Measurements from ENCODE around the gene ANXA2. TPM values are rescaled to one million over a fixed set of nuclear protein-coding genes. Genes with fewer than 3 reads are reported as not detected.

Gene ANXA2
- total and polyA plus RNA-seq, 2 experiments from 2014 or later: 202 to 225 TPM

DNA sequence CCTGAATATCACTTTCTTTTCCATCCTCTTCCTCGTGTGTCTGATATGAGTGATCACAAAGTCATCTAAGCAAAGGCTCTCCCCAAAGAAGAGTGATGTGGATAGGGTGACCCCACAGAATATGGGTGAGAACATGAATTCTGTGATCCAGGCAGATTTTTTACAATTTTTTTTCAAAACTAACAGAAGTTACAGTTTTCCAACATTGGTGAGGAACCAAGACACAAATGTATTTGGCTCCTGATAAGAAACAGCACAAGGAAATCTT lies 27.0 kb downstream of the ANXA2 start:
- Histone ChIP-seq H3K4me3 (no peak overlapping the region), H3K4me2 (no peak overlapping the region), H2AFZ (no peak overlapping the region), H3K27me3 (ENCODE audit: insufficient read depth) (no peaks in the 10 kb centered on the region; the same call in 1 of the 2 replicates), H3K27ac (ENCODE audit: low read depth) (no peak overlapping the region), H3F3A (replicated peaks; ENCODE audit: low read depth) (no peaks in the 10 kb centered on the region), H3K9me2 (ENCODE audit: insufficient read depth) (no peaks in the 10 kb centered on the region), H3K36me3 (ENCODE audit: insufficient read depth) (no peaks in the 10 kb centered on the region), H3K79me2 (replicated peaks; ENCODE audit: insufficient read depth) (0 out of 2 replicates have a peak, but pooled peaks cover 4% of the 10 kb centered on the region), H4K20me1 (replicated peaks; ENCODE audit: insufficient read depth) (peaks cover 4% of the 10 kb centered on the region), H3K4me1 (ENCODE audit: insufficient read depth) (peaks cover 14% of the 10 kb centered on the region)
- Mint-ChIP-seq H3K27ac (no peak overlapping the region), H3K4me3 (no peak overlapping the region), H3K9me3 (peaks cover 6% of the 10 kb centered on the region; the same call in 2 of the 3 replicates), H3K36me3 (ENCODE audit: low read depth) (peaks cover 5% of the 10 kb centered on the region; the same call in 2 of the 3 replicates), H3K27me3 (ENCODE audit: insufficient read depth, low read depth, poor library complexity) (peaks cover 4% of the 10 kb centered on the region), H3K4me1 (peaks cover 21% of the 10 kb centered on the region)
- ATAC-seq (no peak), DNase-seq (ENCODE audit: low spot score) (no peak)
- TF ChIP-seq, protein P1, sequence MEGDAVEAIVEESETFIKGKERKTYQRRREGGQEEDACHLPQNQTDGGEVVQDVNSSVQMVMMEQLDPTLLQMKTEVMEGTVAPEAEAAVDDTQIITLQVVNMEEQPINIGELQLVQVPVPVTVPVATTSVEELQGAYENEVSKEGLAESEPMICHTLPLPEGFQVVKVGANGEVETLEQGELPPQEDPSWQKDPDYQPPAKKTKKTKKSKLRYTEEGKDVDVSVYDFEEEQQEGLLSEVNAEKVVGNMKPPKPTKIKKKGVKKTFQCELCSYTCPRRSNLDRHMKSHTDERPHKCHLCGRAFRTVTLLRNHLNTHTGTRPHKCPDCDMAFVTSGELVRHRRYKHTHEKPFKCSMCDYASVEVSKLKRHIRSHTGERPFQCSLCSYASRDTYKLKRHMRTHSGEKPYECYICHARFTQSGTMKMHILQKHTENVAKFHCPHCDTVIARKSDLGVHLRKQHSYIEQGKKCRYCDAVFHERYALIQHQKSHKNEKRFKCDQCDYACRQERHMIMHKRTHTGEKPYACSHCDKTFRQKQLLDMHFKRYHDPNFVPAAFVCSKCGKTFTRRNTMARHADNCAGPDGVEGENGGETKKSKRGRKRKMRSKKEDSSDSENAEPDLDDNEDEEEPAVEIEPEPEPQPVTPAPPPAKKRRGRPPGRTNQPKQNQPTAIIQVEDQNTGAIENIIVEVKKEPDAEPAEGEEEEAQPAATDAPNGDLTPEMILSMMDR (conservative IDR thresholded peaks at IDR 0.05; ENCODE audit: low read depth in 2 of 2): no peak
- no peak for TF ChIP-seq CREB1 (CRISPR knock-in tag; IDR thresholded peaks at IDR 0.05; ENCODE audit: low read depth)
- TF ChIP-seq EZH2phosphoT487 (IDR thresholded peaks at IDR 0.05; ENCODE audit: unreplicated experiment): no peak

DNA sequence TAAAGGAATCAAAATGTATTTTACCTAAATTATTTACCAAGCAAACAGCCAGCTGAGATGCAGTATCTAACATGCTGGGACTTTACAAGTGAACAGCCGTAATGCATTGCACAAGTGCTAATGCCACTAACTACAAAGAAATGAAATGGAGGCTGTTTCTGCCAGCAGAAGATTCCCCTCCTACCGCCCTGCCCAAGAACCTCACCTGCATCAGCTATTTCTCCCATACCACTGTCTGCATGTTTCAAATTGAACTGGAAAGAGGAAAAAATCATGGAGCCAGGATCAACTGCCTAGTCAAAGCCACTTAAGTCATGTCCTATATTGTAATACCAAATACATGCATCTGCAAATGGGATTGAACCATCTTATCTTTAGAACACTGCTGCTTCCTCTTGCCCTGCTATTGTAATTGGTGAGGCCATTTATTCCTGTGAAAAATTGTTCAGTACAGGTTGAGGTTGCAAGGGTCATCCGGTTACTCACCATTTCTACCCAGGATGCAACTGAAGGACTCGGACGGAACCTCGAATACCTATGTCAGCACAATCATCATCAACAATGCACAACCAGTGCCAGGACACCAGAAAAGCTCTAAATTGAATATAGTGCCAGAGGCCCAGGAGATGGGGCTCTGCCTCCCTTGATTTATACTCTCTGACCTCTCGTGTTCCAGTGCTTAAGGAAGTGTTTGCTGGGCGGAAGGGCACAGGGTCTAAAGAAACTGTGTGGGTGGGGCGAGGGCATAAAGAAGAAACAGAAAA lies 27.5 kb downstream of the ANXA2 start:
- Histone ChIP-seq H3K79me2 (replicated peaks; ENCODE audit: insufficient read depth) (0 out of 2 replicates have a peak, but pooled peaks cover 4% of the 10 kb centered on the region), H3K36me3 (ENCODE audit: insufficient read depth) (no peaks in the 10 kb centered on the region), H2AFZ (no peak overlapping the region), H3K9me2 (ENCODE audit: insufficient read depth) (no peaks in the 10 kb centered on the region), H4K20me1 (replicated peaks; ENCODE audit: insufficient read depth) (peaks cover 4% of the 10 kb centered on the region), H3F3A (replicated peaks; ENCODE audit: low read depth) (no peaks in the 10 kb centered on the region), H3K27ac (ENCODE audit: low read depth) (no peak overlapping the region), H3K27me3 (ENCODE audit: insufficient read depth) (no peaks in the 10 kb centered on the region; the same call in 1 of the 2 replicates), H3K4me1 (ENCODE audit: insufficient read depth) (peaks cover 9% of the 10 kb centered on the region), H3K4me2 (no peak overlapping the region), H3K4me3 (no peak overlapping the region)
- H3K9me3 Mint-ChIP-seq: peaks cover 10% of the 10 kb centered on the region
- ATAC-seq (no peak), DNase-seq (ENCODE audit: low spot score) (no peak)
- peaks cover 16% of the 10 kb centered on the region; the same call in 2 of the 3 replicates for H3K4me1 Mint-ChIP-seq
- peaks cover 9% of the 10 kb centered on the region for H3K36me3 Mint-ChIP-seq (ENCODE audit: low read depth)
- H3K4me3 Mint-ChIP-seq: no peak overlapping the region
- H3K27me3 Mint-ChIP-seq (ENCODE audit: insufficient read depth, low read depth, poor library complexity): peaks cover 4% of the 10 kb centered on the region
- TF ChIP-seq STAT1 (IDR thresholded peaks at IDR 0.05; ENCODE audit: unreplicated experiment) (no peak), EZH2 (IDR thresholded peaks at IDR 0.05; ENCODE audit: low read depth, unreplicated experiment) (no peak)
- H3K27ac Mint-ChIP-seq: no peak overlapping the region

DNA sequence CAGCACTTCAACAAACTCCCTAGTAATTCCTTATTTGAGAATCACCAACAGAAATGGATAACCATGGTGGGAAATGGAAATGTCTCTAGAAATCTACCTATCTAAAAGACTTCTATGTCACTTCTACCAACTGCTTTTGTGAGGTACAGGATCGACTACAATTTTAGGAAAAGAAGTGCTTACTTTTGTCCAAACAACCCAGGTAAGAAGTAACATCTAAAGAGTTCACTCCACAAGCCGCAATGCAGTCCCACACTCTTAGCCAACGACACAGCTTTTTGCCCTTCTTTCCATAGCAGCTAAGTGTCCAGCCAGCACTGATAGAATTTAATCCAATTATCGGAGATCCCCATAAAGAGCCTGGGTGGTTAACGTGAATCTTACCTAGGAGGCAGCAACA lies 28.1 kb downstream of the ANXA2 start:
- H3K79me2 ChIP-seq (replicated peaks; ENCODE audit: insufficient read depth): 0 out of 2 replicates have a peak, but pooled peaks cover 4% of the 10 kb centered on the region
- Mint-ChIP-seq H3K9me3 (peaks cover 12% of the 10 kb centered on the region), H3K36me3 (ENCODE audit: low read depth) (peaks cover 11% of the 10 kb centered on the region), H3K27ac (no peak overlapping the region), H3K4me1 (peaks cover 11% of the 10 kb centered on the region; the same call in 2 of the 3 replicates), H3K27me3 (ENCODE audit: insufficient read depth, low read depth, poor library complexity) (peaks cover 4% of the 10 kb centered on the region), H3K4me3 (no peak overlapping the region)
- ATAC-seq (no peak), DNase-seq (ENCODE audit: low spot score) (no peak)
- H2AFZ ChIP-seq: no peak overlapping the region
- no peaks in the 10 kb centered on the region for H3K9me2 ChIP-seq (ENCODE audit: insufficient read depth)
- H3K4me1 ChIP-seq (ENCODE audit: insufficient read depth): peaks cover 4% of the 10 kb centered on the region; the same call in 1 of the 2 replicates
- peaks cover 2% of the 10 kb centered on the region; the same call in 1 of the 2 replicates for H3K36me3 ChIP-seq (ENCODE audit: insufficient read depth)
- H3F3A ChIP-seq (replicated peaks; ENCODE audit: low read depth): no peaks in the 10 kb centered on the region
- H3K27me3 ChIP-seq (ENCODE audit: insufficient read depth): no peaks in the 10 kb centered on the region; the same call in 1 of the 2 replicates
- H3K4me3 ChIP-seq: no peak overlapping the region
- TF ChIP-seq NANOG (IDR thresholded peaks at IDR 0.05; ENCODE audit: borderline replicate concordance) (no peak), POLR2AphosphoS5 (IDR thresholded peaks at IDR 0.05; ENCODE audit: low read depth) (no peak), EZH2phosphoT487 (IDR thresholded peaks at IDR 0.05; ENCODE audit: unreplicated experiment) (no peak), EZH2 (IDR thresholded peaks at IDR 0.05; ENCODE audit: low read depth, unreplicated experiment) (no peak)
- TF ChIP-seq, protein P2, sequence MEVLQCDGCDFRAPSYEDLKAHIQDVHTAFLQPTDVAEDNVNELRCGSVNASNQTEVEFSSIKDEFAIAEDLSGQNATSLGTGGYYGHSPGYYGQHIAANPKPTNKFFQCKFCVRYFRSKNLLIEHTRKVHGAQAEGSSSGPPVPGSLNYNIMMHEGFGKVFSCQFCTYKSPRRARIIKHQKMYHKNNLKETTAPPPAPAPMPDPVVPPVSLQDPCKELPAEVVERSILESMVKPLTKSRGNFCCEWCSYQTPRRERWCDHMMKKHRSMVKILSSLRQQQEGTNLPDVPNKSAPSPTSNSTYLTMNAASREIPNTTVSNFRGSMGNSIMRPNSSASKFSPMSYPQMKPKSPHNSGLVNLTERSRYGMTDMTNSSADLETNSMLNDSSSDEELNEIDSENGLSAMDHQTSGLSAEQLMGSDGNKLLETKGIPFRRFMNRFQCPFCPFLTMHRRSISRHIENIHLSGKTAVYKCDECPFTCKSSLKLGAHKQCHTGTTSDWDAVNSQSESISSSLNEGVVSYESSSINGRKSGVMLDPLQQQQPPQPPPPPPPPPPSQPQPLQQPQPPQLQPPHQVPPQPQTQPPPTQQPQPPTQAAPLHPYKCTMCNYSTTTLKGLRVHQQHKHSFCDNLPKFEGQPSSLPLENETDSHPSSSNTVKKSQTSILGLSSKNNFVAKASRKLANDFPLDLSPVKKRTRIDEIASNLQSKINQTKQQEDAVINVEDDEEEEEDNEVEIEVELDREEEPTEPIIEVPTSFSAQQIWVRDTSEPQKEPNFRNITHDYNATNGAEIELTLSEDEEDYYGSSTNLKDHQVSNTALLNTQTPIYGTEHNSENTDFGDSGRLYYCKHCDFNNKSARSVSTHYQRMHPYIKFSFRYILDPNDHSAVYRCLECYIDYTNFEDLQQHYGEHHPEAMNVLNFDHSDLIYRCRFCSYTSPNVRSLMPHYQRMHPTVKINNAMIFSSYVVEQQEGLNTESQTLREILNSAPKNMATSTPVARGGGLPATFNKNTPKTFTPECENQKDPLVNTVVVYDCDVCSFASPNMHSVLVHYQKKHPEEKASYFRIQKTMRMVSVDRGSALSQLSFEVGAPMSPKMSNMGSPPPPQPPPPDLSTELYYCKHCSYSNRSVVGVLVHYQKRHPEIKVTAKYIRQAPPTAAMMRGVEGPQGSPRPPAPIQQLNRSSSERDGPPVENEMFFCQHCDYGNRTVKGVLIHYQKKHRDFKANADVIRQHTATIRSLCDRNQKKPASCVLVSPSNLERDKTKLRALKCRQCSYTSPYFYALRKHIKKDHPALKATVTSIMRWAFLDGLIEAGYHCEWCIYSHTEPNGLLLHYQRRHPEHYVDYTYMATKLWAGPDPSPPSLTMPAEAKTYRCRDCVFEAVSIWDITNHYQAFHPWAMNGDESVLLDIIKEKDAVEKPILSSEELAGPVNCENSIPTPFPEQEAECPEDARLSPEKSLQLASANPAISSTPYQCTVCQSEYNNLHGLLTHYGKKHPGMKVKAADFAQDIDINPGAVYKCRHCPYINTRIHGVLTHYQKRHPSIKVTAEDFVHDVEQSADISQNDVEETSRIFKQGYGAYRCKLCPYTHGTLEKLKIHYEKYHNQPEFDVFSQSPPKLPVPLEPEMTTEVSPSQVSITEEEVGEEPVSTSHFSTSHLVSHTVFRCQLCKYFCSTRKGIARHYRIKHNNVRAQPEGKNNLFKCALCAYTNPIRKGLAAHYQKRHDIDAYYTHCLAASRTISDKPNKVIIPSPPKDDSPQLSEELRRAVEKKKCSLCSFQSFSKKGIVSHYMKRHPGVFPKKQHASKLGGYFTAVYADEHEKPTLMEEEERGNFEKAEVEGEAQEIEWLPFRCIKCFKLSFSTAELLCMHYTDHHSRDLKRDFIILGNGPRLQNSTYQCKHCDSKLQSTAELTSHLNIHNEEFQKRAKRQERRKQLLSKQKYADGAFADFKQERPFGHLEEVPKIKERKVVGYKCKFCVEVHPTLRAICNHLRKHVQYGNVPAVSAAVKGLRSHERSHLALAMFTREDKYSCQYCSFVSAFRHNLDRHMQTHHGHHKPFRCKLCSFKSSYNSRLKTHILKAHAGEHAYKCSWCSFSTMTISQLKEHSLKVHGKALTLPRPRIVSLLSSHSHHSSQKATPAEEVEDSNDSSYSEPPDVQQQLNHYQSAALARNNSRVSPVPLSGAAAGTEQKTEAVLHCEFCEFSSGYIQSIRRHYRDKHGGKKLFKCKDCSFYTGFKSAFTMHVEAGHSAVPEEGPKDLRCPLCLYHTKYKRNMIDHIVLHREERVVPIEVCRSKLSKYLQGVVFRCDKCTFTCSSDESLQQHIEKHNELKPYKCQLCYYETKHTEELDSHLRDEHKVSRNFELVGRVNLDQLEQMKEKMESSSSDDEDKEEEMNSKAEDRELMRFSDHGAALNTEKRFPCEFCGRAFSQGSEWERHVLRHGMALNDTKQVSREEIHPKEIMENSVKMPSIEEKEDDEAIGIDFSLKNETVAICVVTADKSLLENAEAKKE (CRISPR knock-in tag; IDR thresholded peaks at IDR 0.05): no peak
- peaks cover 4% of the 10 kb centered on the region for H4K20me1 ChIP-seq (replicated peaks; ENCODE audit: insufficient read depth)
- no peak overlapping the region for H3K27ac ChIP-seq (ENCODE audit: low read depth)
- H3K4me2 ChIP-seq: no peak overlapping the region

Measured in GM23338 (cell line).